Stomach (tissue), 9 donors: Measurements from ENCODE around the gene ALPK1. TPM values are rescaled to one million over a fixed set of nuclear protein-coding genes. Genes with fewer than 3 reads are reported as not detected.

ENCODE experiments used
- DNase-seq, 2 donors: peaks; one replicate each; pipeline versions ENCODE4 v3.0.0 to v3.0.0-alpha.2; 2013 to 2019
- H3K27ac ChIP-seq, 5 donors: fragments of 200-600 bp in 4 of 5; sonication (generic) in 4 of 5; one replicate each; pipeline ENCODE4 v1.5.1; 2013 to 2019; ENCODE audit warnings: mild to moderate bottlenecking in 1 of 5, moderate library complexity in 1 of 5
- H3K27me3 ChIP-seq, 3 donors: fragments of 200-600 bp; sonication (generic); one replicate each; pipeline ENCODE4 v1.5.1; 2017 to 2019; ENCODE audit warnings: mixed run types in 1 of 3
- H3K36me3 ChIP-seq, 4 donors: fragments of 200-600 bp; sonication (generic); 1 replicate in 3 of 4; 2 replicates in 1 of 4; pipeline ENCODE4 v1.5.1; 2016 to 2019
- H3K4me1 ChIP-seq, 4 donors: fragments of 200-600 bp; sonication (generic); one replicate each; pipeline ENCODE4 v1.5.1; 2016 to 2019
- H3K4me3 ChIP-seq, 4 donors: fragments of 200-600 bp; sonication (generic) in 3 of 4; one replicate each; pipeline ENCODE4 v1.5.1; 2016 to 2019; ENCODE audit warnings: mild to moderate bottlenecking in 1 of 4
- H3K9me3 ChIP-seq, 4 donors: fragments of 200-600 bp; sonication (generic); one replicate each; pipeline ENCODE4 v1.5.1; 2016 to 2019
- CTCF ChIP-seq, 7 experiments: fragments of 450-650 bp in 4 of 7; fragments of 200-600 bp in 3 of 7; sonication (generic) in 3 of 7; IDR thresholded peaks; one replicate each; pipeline ENCODE4 v1.5.1; 2016 to 2019; ENCODE audit warnings: antibody characterized with exemption in 7 of 7, control low read depth in 2 of 7, mild to moderate bottlenecking in 1 of 7
- EP300 ChIP-seq: sonication (generic); formaldehyde crosslinking; IDR thresholded peaks from one replicate; pipeline ENCODE4 v1.6.1; 2017; ENCODE audit warnings: antibody characterized with exemption
- POLR2A ChIP-seq, 4 donors: fragments of 450-650 bp; IDR thresholded peaks; one replicate each; pipeline ENCODE4 v1.6.1; 2016; ENCODE audit warnings: antibody characterized with exemption in 4 of 4, control low read depth in 2 of 4, mild to moderate bottlenecking in 1 of 4, moderate library complexity in 1 of 4
- POLR2AphosphoS5 ChIP-seq, 3 donors: sonication (generic); formaldehyde crosslinking; IDR thresholded peaks; one replicate each; pipeline ENCODE4 v1.6.1; 2016; ENCODE audit warnings: antibody characterized with exemption in 3 of 3
- WGBS, 5 donors: extraction: QIAGEN DNeasy Blood & Tissue Kit in 3 of 5; methylation state at CpG; one replicate each; pipeline versions ENCODE4 v1.1.5 to v1.1.7; 2013 to 2018; 5-methylcytosine and 5-hydroxymethylcytosine counted together
- intact Hi-C: fragments of 100-400 bp; cut with DNase I; formaldehyde crosslinking; loops from one replicate; pipeline ENCODE4 v1.15.1; 2023; ENCODE audit warnings: low total_unique reads
- polyA plus RNA-seq, 3 donors: library from polyadenylated mRNA; stranded (reverse); fragments of 200-250 nt; gene quantifications; one replicate each; pipeline ENCODE4 v1.2.3, GENCODE V29; 2013
- total RNA-seq, 5 donors: library from RNA; depleted of rRNA; stranded (reverse); fragments of >200 nt; gene quantifications; one replicate each; pipeline versions ENCODE4 v1.1.0 to v1.2.3, GENCODE V29; 2014 to 2016
- donor health status: healthy with polysubstance abuse.
- donor health status: Bipolar disorder and iron deficiency.
- donor health status: healthy.

Gene ALPK1
- total and polyA plus RNA-seq, 8 donors: 2.9 to 47.7 (median 25.0) TPM

GRCh38 chr4:112411781-112412550 lies 114.8 kb downstream of the ALPK1 start:
- no peak for TF ChIP-seq CTCF (IDR thresholded peaks at IDR 0.05)
- no peak for TF ChIP-seq EP300
- no peak for TF ChIP-seq POLR2A (IDR thresholded peaks at IDR 0.05)
- no peak for TF ChIP-seq POLR2AphosphoS5 (IDR thresholded peaks at IDR 0.05)
- H3K9me3 ChIP-seq: peaks cover 0 to 7% (median 0%) of the 10 kb centered on the region in 4 donors
- peaks cover 4 to 38% (median 34%) of the 10 kb centered on the region in 4 donors for H3K36me3 ChIP-seq
- 81 to 86% (median 84%) methylated on average over 31 to 32 of the region's 32 CpGs for WGBS, 5 donors
- H3K27ac ChIP-seq: no peak overlapping the region
- intact Hi-C loops: no loop called here
- H3K27me3 ChIP-seq: no peaks in the 10 kb centered on the region
- no peaks in the 10 kb centered on the region for H3K4me1 ChIP-seq
- DNase-seq: no peak
- H3K4me3 ChIP-seq: no peak overlapping the region

GRCh38 chr4:112416464-112416863 lies 119.3 kb downstream of the ALPK1 start:
- Histone ChIP-seq H3K36me3 (peaks cover 4 to 55% (median 34%) of the 10 kb centered on the region in 4 donors), H3K4me1 (no peaks in the 10 kb centered on the region), H3K27me3 (no peaks in the 10 kb centered on the region), H3K4me3 (no peak overlapping the region), H3K9me3 (peaks cover 0 to 8% (median 0%) of the 10 kb centered on the region in 4 donors), H3K27ac (no peak overlapping the region)
- intact Hi-C loops: no loop called here
- TF ChIP-seq POLR2AphosphoS5 (IDR thresholded peaks at IDR 0.05) (no peak), EP300 (no peak), CTCF (IDR thresholded peaks at IDR 0.05) (no peak), POLR2A (IDR thresholded peaks at IDR 0.05) (no peak)
- DNase-seq: no peak
- 90 to 97% (median 91%) methylated on average over 3 of the region's 3 CpGs for WGBS, 5 donors

- peaks cover 4 to 52% (median 21%) of the 10 kb centered on the region in 4 donors for H3K36me3 ChIP-seq
- 63 to 85% (median 72%) methylated on average over 8 to 10 of the region's 10 CpGs for WGBS, 5 donors
- H3K9me3 ChIP-seq: peaks cover 0 to 8% (median 0%) of the 10 kb centered on the region in 4 donors
- intact Hi-C loops: no loop called here
- no peak overlapping the region for H3K4me3 ChIP-seq
- DNase-seq: no peak
- H3K27ac ChIP-seq: no peak overlapping the region
- no peak for TF ChIP-seq POLR2AphosphoS5 (IDR thresholded peaks at IDR 0.05)
- no peak for TF ChIP-seq POLR2A (IDR thresholded peaks at IDR 0.05)
- no peak for TF ChIP-seq CTCF (IDR thresholded peaks at IDR 0.05)
- no peak for TF ChIP-seq EP300
- H3K4me1 ChIP-seq: no peaks in the 10 kb centered on the region
- H3K27me3 ChIP-seq: no peaks in the 10 kb centered on the region
Measured at GRCh38 chr4:112418092-112418491, 120.9 kb downstream of the ALPK1 start.

- Histone ChIP-seq H3K27ac (no peak overlapping the region), H3K4me1 (no peaks in the 10 kb centered on the region), H3K4me3 (no peak overlapping the region), H3K27me3 (no peaks in the 10 kb centered on the region), H3K9me3 (peaks cover 0 to 2% (median 0%) of the 10 kb centered on the region in 4 donors), H3K36me3 (peaks cover 0 to 63% (median 15%) of the 10 kb centered on the region in 4 donors)
- TF ChIP-seq POLR2A (IDR thresholded peaks at IDR 0.05) (no peak), POLR2AphosphoS5 (IDR thresholded peaks at IDR 0.05) (no peak), CTCF (IDR thresholded peaks at IDR 0.05) (no peak), EP300 (no peak)
- intact Hi-C loops: no loop called here
- DNase-seq: no peak
- 90 to 97% (median 93%) methylated on average over 7 of the region's 7 CpGs for WGBS, 5 donors
Measured at GRCh38 chr4:112421911-112422310, 124.7 kb downstream of the ALPK1 start.
